HG03460 (cell line): ENCODE data around the gene CPLX3.

Experiments
- ATAC-seq: cut with Tn5 transposase; IDR thresholded peaks from one replicate; pipeline ENCODE4 v1.9.1; 2021; ENCODE audit not compliant: unreplicated experiment

CPLX3 gene

GRCh38 chr15:74843891-74844299 lies 17.5 kb downstream of the CPLX3 start:
- no peak for ATAC-seq

- ATAC-seq: no peak
Observed at GRCh38 chr15:74844319-74845207, 18.1 kb downstream of the CPLX3 start.

GRCh38 chr15:74845208-74845568 lies 18.8 kb downstream of the CPLX3 start:
- ATAC-seq: no peak

- no peak for ATAC-seq
Observed at GRCh38 chr15:74845581-74845980, 19.2 kb downstream of the CPLX3 start.

- no peak for ATAC-seq
Observed at GRCh38 chr15:74847432-74847831, 21.0 kb downstream of the CPLX3 start.

GRCh38 chr15:74850393-74850792 lies 24.0 kb downstream of the CPLX3 start:
- no peak for ATAC-seq

- no peak for ATAC-seq
Observed at GRCh38 chr15:74851960-74852359, 25.5 kb downstream of the CPLX3 start.

- no peak for ATAC-seq
Observed at GRCh38 chr15:74854453-74855022, 28.1 kb downstream of the CPLX3 start.

- no peak for ATAC-seq
Observed at GRCh38 chr15:74855857-74856256, 29.4 kb downstream of the CPLX3 start.

GRCh38 chr15:74856537-74856936 lies 30.1 kb downstream of the CPLX3 start:
- no peak for ATAC-seq

GRCh38 chr15:74857082-74857655 lies 30.7 kb downstream of the CPLX3 start:
- peak; percentile 87 for ATAC-seq

GRCh38 chr15:74857671-74858368 lies 31.4 kb downstream of the CPLX3 start:
- ATAC-seq: no peak

GRCh38 chr15:74858369-74858740 lies 31.9 kb downstream of the CPLX3 start:
- ATAC-seq: no peak

GRCh38 chr15:74863239-74864056 lies 37.0 kb downstream of the CPLX3 start:
- no peak for ATAC-seq

GRCh38 chr15:74864296-74864695 lies 37.9 kb downstream of the CPLX3 start:
- ATAC-seq: no peak

- ATAC-seq: no peak
Observed at GRCh38 chr15:74865316-74865715, 38.9 kb downstream of the CPLX3 start.

- no peak for ATAC-seq
Observed at GRCh38 chr15:74866090-74866489, 39.7 kb downstream of the CPLX3 start.

GRCh38 chr15:74867466-74868038 lies 41.1 kb downstream of the CPLX3 start:
- no peak for ATAC-seq

GRCh38 chr15:74868059-74868458 lies 41.6 kb downstream of the CPLX3 start:
- ATAC-seq: no peak

- no peak for ATAC-seq
Observed at GRCh38 chr15:74869372-74869725, 42.9 kb downstream of the CPLX3 start.
